ENCODE results near the gene SMYD3.
"Not testable (repeated sequence)": the region's sequence is repeated elsewhere in the genome, so short reads cannot be mapped to it uniquely, and the experiment has no call there.

The SMYD3 gene

DNA sequence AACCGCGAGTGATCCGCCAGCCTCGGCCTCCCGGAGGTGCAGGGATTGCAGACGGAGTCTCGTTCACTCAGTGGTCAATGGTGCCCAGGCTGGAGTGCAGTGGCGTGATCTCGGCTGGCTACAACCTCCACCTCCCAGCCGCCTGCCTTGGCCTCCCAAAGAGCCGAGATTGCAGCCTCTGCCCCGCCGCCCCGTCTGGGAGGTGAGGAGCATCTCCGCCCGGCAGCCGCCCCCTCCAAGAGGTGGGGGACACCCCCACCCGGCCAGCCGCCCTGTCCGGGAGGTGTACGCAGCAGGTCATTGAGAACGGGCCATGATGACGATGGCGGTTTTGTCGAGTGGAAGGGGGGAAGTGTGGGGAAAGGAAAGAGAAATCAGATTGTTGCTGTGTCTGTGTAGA, 732.1 kb downstream of the SMYD3 start:
- not testable (repeated sequence) for DNase-seq

DNA sequence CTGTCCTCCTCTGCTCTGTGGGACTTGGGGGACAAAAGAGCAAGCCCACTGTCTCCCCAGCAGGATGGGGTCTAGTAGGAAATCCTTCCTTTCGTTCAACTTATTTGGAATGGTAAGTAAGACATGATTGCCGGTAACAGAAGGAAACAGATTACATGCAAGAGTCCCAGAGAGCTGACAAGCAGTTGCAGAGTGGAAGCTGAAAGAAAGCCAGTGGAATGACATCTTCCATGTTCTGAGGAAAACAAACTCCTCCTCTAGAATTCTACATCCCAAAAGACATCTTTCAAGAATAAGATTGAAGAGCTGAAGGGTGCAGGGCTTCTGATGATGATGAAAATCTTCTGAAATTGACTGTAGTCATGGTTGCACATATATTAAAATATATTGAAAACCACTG, 732.9 kb downstream of the SMYD3 start:
- no peak for DNase-seq

DNA sequence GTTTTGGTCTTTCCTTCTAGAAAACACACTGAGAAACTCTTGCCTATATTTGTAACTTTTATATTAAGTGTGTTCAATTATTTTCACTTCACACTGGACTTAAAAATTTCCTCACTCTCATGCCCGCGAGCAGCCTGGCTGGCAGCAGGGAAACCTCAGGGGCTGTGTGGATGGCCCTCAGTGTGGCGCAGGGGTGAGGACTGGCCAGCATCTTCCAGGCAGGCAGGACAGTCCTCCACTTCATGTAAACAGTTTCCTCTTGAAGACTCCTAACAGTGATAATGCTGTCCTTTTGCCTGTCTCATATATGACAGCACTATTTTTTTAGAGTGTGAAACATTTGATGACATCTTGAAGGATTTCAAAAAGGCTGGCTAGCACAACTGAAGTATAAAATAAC, 733.7 kb downstream of the SMYD3 start:
- no peak for DNase-seq

DNA sequence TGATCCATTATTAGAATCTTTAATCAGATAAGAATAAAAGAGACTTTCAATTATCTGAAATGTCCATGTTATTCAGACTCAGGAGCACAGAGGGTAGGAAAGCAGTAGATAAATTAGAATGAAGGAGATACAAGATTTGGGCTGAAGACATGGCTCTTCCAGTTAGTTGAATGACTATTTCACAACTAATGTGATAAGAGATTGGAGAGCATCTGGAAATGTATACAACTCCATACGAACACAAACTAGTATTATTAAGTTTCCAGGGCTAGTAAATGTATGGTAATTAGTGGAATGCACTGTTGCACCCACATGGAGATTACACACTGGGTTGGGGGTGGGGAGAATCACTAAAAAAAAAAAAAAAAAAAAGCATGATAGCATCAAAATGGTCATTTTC, 734.3 kb downstream of the SMYD3 start:
- no peak for DNase-seq

DNA sequence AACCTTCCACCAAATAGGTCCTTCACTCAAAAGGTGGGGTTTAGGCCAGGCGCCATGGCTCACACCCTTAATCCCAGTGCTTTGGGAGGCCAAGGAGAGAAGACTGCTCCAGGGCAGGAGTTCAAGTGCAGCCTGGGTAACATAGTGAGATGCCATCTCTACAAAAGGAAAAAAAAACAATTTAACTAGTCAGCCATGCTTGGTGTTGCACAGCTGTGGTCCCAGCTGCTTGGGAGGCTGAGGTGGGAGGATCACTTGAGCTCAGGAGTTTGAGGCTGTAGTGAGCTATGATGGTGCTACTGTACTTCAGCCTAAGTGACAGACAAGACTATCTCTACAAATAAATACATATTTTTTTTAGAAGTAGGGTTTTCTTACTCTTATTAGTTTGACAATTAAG, 734.8 kb downstream of the SMYD3 start:
- no peak for DNase-seq

DNA sequence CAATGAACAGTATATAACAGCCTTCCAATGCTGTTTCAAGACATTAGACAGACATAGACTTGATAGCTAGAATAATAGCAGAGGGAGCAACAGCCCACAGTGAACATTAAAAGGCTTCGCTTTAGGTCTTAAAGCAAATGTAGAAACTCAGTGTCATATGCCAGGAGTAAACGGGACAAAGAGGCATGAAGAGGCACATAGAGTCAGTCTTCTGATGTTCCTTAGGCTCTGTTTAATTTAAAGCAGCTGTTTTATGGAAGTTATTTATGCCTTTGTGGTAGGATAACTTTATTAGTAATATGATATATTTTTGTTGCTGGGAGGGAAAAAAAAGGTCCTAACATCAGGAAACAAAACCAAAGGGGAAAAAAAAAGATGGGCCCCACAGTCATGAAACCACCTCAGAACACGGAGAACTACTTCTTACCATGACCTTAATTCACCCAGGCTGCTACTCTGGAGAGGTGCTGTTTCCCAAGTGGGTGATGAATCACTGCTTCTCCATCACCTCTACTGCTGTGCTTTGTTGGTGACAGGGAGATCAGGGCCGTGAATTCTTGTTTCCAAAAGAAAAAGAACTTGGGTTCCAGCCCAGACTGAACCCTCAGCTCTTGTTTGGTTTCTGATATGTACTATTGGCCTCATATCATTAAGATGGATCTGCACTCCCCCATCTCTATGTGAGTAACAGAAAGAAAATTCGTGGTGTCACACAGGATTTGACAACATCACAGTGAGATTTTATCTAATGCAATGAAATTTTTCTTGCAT, 735.4 kb downstream of the SMYD3 start:
- DNase-seq: no peak

DNA sequence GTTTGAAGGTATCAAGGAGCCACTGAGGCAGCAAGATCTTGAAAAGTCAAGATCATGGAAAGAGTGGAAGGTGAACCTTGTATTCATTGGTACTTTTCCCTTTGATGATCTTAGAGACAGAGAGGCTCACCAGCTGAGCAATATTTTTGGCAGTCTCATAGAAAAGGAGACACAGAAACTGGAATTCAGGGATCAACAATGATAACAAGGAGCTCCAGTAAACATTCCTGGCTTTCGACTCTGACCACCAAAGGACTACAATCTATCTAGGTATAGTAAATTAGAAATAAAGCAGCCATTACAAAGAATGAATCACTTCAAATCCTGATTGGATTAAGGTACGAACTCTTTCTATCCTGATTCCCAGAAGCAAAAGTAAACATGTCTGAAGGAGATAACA, 736.9 kb downstream of the SMYD3 start:
- DNase-seq: no peak

DNA sequence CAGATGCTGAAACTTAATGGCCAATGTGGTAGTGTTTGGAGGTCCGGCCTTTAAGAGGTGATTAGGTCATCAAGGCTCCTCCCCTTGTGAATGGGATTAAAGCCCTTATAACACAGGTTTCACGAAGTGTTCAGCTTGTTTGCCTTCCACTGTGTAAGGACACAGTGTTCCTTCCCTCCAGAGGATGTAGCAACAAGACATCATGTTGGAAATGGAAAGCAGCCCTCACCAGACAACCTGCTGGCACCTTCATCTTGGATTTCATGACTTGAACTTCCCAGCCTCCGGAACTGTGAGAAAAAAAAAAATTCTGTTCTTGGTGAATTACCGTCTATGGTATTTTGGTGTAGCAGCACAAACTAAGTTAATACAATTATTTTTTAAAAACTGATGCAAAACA, 738.5 kb downstream of the SMYD3 start:
- DNase-seq: no peak

DNA sequence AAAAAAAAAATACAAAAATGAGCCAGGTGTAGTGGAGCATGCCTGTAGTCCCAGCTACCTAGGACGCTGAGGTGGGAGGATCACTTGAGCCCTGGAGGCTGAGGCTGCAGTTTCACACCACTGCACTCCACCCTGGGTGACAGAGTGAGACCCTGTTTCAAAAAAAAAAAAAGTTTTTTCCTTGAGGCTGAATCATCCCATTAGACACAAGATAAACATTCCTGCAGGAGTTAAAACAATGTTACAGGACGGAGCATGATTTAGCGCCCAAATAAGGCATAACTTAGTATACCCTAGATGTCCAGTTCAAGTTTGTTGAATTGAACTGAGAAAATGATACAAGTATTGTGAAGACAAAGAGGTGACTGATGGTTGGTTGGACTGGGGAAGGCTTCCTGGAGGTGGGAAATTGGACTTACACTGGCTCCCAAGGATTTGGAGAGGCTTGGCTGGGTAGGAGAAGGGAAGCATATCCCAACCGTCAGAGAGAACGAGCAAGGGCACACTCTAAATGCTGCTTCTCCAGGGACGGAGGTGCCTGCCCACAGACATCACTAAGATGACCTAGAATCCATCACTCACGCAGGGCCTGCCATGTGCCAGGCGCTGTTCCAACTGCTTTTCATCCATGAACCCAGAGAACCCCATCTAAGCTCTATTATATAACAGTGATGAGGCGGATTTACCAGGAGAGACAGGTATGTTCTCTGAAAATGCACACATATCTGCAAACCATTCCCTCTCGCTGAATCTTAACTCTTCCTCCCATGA, 741.7 kb downstream of the SMYD3 start:
- no peak for DNase-seq

DNA sequence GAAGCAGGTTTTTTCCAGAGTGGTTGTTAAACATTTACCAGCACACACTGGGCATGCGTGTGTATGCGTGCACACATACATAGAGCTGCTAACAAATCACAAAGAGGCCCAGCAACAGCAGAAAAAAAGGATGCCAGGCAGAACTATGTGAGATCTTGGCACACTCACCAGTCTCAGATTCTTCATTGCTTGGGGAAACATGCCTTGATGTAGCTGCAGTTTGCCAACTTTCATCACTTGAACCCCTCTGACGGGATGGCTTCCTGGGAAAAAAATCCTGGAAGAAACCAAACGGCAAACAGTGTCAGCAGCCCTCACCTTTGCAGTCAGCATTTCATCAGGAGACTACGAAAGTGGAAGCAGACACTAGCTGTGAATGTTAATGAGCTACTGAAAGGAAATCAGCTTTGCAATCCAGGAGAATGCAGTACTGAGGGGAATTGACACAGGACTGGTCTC, 743.2 kb downstream of the SMYD3 start:
- no peak for DNase-seq

DNA sequence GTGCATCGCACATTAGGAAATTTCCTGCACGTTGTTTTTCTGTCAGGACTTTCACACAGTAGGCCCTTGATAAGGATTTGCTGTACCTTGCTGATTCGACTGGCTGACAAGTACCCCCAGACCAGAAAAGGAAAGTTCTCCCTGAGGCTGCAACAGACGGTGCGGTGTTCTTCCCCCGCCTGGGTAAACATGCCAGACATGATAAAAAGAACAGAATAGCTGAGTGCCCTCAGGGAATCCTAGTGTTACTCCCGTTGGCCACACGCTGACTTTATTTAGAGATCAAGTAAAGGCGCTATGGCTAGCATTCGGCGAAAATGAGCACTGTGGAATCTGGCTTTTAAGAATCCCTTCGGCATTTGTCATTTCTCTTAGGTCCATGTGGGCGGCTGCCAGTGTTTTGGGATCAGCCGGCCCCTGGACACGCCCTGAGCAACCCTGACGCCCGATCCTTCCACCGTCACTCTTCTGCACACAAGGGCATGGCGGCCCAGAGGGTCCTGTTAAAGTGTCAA, 744.6 kb downstream of the SMYD3 start:
- no peak for DNase-seq

DNA sequence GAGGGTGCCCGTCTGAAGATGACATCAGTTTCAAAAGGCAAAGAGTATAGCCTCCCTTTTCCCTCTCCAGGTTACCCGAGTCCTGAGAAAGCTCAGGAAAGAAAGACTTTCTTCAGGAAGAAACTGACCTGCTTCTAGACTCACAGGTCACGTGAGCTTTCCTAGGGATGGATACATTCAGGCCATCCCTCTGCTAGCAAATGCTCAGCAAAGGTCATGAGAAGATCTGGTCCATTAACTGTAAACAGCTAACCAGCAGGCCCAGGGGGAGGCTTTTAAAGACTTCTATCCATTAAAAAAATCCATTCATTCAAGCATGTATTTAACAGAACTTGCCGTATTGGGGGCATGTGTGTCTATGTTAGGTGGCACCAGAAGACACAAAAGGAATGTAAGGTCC, 746.8 kb downstream of the SMYD3 start:
- DNase-seq: no peak

DNA sequence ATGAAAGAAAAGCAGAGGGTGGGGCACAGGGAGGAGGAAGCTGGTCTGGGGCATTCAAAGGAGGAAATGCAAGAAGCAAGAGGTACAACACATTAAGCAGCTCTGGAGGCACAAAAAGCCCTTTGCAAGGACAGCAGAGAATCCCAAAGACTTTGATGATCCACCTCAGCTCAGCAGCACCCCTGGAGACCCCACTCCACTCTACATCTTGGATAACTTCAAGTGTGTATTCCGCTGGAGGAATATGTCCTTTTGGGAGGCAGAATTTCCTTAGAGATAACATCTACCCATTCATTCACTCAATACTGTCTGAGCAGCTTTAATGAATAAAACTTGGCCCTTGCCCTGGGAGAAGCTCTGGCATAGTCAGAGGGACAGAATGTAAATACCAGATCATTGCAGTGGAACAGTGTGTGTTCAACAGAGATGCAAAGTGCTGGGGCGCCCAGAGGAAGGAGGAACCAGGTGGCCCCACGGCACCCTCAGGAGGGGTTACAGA, 752.6 kb downstream of the SMYD3 start:
- DNase-seq: no peak

DNA sequence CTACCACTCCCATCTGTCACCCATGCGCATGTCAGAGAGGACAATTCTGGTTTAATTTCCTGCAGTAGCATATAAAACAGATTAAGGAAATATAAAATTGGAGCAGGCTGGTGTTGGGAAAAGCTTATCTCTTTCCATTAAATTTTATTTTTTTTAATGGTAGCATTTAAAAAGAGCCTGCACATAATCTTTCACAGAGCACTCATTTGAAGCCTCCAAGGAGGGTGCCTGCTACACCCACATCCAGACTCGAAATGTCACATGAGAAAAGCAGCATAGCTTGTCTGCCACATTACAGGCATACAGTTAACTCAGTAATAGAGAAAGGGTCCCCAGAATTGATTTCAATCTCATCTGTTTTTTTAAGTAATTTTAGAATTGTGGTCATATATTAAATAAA, 753.3 kb downstream of the SMYD3 start:
- DNase-seq: no peak

DNA sequence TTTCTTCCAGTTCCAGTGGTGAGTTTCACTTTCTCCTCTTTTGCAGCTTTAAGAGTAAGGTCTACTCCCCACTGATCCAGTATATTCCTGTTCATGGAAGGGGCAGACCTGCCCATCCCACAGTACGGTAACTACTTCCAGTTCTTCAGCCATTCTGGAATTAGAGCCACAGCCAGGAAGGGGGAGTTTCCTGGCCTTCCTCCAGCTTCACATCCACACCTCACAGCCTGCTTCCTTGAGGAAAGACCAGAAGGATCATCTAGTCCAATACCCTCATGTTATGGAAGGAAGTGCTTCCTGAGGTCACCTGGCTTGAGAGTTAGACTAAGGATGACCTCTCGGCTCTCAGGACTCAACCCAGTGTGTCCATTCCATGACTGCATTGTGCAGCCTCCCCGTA, 754.5 kb downstream of the SMYD3 start:
- DNase-seq: no peak

DNA sequence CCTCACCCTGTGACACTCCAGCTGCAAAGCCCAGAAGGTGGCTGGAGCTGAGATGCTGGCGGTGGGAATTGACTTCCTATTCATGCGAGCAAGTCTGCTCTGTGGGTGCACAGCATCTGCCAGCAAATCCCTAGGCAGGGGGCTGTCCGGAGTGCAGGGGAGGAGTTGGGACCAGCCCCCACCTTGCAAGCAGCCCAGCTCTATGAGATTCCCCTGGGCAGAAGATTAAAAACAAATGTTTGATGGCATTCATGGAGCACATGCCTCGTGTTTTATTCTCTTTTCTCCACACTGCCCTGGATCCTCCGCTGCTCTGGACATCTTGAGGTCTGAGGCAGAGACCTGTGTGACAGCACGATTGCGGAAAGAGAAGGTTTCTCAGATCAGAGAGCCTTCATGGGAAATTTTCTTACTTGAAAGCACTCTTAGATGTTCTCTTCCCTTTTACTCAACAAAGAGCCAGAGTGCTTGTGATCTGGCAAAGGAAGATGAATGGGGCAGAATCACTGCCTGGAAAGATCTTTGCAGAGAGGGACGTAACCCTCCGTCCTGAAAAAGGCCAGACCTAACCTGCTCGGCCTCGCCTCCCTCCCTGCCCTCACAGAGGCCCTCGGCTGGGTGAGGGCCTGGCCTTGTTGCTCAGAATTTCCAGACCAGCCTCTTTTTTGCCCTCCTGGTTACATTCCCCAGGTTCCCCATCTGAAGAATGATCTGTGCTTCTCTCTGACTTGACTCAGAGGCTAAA, 755.2 kb downstream of the SMYD3 start:
- no peak for DNase-seq

DNA sequence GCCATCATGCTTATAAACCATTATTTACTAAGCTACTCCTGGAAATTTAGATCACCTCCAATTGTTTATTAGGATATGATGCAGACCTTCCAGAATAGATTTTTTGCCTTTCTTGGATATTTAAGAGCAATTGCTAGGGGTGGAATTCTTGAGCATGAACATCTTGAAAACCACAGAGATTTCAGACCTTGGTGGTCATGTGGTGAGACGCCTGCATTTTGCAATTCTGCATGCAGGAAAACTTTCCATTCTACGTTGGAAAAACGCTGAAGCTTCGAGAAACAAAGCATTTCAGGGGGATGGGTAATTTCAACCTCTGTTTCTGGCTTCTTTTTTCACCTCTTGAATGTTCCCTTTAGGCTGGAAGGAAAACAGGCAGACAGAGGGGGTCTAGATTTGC, 756.0 kb downstream of the SMYD3 start:
- DNase-seq: no peak

DNA sequence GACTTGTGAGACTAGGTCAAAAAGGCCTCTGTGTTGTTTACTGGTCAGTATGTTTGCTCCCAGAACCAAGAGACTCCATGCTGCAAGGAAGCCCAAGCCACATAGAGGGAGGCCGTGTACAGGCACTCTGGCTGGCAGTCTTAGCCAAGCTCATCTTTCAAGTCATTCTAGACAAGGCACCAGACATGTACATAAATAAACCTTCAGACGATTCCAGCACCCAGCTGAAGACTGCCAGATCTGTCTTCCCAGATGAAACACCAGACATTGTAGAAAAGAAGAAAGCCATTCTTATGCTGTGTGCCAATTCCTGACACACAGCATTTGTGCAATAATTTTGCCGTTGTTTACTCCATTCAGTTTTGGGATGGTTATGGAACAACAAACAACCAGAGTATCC, 756.8 kb downstream of the SMYD3 start:
- no peak for DNase-seq

DNA sequence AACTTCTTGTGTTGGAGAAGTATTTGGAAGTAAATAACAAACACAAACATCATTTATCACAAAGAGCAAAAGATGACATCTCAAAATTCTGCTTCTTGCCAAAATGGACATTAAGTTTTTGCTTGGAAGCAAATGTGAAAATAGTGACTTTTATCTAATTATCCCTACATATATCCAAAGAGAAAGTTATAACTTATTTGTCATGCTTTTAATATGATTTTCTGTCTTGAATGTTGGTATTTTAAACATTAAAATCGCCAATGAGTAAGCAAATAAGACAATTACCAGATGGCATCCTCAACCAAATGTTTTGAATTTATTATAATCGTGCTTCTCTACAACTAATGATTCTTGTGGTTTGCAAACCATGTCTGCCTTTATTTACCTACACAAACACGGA, 758.0 kb downstream of the SMYD3 start:
- no peak for DNase-seq

DNA sequence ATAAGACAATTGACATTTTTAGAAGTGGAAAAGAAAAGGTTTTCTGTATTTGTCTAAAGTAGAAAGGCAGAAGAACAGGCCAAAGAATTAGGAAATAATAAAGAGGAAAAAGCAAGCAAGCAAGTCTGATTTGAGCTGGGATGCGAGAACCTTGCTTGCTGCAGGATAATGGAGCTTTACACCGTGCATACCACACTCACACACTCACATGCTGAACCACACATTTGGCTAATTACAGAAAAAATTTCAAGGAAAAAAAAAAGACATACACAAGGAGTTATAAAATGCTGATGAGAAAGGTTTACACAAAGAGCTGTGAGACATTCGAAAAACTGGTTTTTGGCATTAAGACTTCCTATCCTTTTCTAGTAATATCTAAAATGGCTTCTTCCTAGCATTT, 758.4 kb downstream of the SMYD3 start:
- DNase-seq: no peak

DNA sequence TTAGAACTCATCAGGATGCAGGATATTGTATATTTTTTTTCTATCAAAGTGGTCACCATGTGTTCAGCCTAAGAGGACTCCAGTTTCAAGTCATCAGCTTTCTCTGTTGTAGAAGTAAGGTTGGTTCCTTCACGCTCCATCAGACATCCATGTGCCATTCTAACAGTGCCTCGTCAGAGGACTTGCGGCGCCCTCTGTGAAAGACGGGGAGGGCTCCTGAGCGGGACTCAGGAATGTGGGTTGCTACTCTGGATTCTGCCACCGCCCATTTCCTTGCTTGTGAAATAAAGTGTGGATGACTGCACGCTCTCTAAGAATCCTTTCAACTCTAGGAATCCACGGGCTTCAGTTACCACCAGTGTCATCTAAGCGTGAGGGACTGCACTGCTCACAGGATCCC, 758.8 kb downstream of the SMYD3 start:
- DNase-seq: no peak

DNA sequence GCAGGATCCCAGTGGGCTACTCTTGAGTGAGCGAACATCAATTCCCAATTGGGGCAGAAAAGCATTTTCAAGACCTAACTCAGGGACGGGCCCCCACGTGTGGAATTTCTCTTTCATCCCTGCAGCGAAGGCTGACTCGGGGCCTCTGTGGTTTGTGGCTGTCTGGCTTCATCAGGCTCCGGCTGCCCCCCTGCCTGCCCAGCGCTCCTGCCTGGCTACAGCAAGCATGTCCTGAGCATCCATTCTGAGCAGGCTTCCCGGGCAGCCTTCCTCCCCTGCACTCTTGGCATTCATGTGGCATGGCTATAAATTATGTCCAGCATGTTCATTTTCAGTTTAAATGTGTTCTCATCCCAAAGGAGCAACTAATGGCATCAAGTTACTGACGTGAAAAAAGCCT, 764.2 kb downstream of the SMYD3 start:
- no peak for DNase-seq

DNA sequence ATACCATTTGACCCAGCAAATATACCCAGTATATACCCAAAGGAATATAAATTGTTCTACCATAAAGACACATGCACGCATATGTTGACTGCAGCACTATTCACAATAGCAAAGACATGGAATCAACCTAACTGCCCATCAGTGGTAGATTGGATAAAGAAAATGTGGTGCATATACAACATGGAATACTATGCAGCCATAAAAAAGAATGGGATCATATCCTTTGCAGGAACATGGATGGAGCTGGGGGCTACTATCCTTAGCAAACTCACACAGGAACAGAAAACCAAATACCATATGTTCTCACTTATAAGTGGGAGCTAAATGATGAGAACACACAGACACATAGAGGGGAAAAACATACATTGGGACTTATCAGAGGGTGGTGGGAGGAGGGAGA, 766.7 kb downstream of the SMYD3 start:
- not testable (repeated sequence) for DNase-seq

Data from DMS79 treated with DMSO at 0.1 percent for 48 hours (cell line).